ENCODE results near the gene PTCRA. TPM values are rescaled to one million over a fixed set of nuclear protein-coding genes. Genes with fewer than 3 reads are reported as not detected.

The PTCRA gene
- total RNA-seq, 1 donor from 2014 or later, result not detected

DNA sequence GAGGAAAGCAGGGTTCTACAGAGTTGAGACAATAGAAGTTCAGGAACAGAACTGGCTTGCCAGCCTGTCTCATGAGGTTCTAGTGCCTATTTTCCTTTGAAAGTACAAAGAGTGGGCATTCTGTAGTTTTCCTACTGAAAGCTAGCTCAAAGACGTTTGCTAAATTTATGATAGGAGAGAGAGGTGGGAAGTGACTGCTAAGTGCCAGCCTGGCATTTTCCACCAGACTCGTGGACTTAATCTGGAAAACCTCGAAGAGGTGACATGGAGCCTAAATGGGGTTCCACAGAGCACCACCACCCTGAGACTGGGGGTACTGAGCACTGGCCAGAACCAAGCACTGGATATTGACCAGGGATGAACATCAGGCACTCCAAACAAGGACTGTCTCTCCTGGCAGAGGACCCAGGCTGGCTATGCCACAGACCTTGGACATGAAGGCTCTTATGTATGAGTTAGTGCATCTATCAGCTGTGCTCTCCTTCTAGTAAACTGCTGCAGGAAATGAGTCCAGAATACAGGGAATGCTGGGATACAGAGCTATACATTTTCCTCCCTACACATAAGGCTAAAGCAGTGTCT lies 56.0 kb downstream of the PTCRA start:
- no peaks in the 10 kb centered on the region for H3K27me3 ChIP-seq (ENCODE audit: low read depth)
- intact Hi-C loops (cut with micrococcal nuclease), result no loop called here
- H3K9me3 ChIP-seq (replicated peaks), result no peaks in the 10 kb centered on the region
- no peak for DNase-seq
- H3K4me3 ChIP-seq, result no peak overlapping the region
- H3K36me3 ChIP-seq, result peaks cover 47% of the 10 kb centered on the region
- TF ChIP-seq, protein P1, sequence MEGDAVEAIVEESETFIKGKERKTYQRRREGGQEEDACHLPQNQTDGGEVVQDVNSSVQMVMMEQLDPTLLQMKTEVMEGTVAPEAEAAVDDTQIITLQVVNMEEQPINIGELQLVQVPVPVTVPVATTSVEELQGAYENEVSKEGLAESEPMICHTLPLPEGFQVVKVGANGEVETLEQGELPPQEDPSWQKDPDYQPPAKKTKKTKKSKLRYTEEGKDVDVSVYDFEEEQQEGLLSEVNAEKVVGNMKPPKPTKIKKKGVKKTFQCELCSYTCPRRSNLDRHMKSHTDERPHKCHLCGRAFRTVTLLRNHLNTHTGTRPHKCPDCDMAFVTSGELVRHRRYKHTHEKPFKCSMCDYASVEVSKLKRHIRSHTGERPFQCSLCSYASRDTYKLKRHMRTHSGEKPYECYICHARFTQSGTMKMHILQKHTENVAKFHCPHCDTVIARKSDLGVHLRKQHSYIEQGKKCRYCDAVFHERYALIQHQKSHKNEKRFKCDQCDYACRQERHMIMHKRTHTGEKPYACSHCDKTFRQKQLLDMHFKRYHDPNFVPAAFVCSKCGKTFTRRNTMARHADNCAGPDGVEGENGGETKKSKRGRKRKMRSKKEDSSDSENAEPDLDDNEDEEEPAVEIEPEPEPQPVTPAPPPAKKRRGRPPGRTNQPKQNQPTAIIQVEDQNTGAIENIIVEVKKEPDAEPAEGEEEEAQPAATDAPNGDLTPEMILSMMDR (IDR thresholded peaks at IDR 0.05; ENCODE audit: borderline replicate concordance), result no peak
- peaks cover 17% of the 10 kb centered on the region for H3K4me1 ChIP-seq
- H3K27ac ChIP-seq (replicated peaks), result no peak overlapping the region

DNA sequence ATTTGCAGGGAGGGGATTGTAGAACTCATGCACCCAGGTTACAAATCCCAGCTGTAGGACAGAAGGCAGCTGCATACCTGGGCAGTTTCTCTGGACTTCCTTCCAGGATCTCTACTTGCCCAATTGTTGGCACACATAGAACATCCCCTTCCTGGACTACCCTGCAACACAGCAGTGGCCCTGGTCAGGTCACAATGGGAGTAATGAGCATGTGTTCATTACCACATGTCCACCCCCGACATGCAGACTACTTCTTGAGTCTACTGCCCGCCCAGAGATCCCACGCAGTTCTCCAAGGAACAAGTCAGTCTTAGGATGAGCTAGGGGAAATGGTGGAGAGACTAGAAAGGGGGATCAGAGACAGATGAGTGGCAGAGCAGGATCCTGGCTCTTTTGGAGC lies 58.1 kb downstream of the PTCRA start:
- Histone ChIP-seq H3K36me3 (peaks cover 31% of the 10 kb centered on the region), H3K9me3 (replicated peaks) (no peaks in the 10 kb centered on the region), H3K4me1 (peaks cover 38% of the 10 kb centered on the region), H3K27me3 (ENCODE audit: low read depth) (no peaks in the 10 kb centered on the region), H3K27ac (replicated peaks) (no peak overlapping the region), H3K4me3 (no peak overlapping the region)
- DNase-seq, result no peak
- intact Hi-C loops (cut with micrococcal nuclease), result no loop called here
- TF ChIP-seq, protein P1 (IDR thresholded peaks at IDR 0.05; ENCODE audit: borderline replicate concordance), result no peak

DNA sequence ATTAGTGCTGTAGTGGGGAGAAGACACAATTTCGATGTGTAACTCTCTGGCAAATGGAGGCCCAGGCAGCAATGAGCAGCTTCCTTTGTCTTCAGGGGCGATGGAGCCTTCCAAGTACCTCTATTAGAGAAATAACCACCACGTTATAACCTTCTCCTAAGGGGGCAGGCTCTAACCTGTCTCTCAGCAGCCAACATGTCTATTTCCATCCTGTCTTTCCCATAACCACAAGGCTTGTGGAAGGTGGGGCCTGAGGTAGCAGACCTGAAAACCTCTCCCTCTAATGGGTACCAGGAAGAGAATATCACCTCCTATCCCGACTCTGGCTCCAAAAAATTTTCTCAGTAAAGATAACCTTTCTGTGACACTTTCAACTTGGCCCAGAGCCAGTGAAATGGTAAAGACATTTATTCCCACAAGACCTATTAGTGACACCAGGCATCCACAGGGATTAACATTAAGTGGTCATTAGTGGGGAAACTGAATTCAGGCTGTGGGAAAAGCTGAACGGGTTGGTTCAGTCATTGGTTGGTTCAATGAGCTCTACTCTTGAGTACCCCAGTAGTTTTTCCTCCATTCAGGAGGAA lies 59.2 kb downstream of the PTCRA start:
- intact Hi-C loops (cut with micrococcal nuclease), result no loop called here
- H3K4me1 ChIP-seq, result peaks cover 49% of the 10 kb centered on the region
- TF ChIP-seq, protein P1 (IDR thresholded peaks at IDR 0.05; ENCODE audit: borderline replicate concordance), result no peak
- H3K4me3 ChIP-seq, result no peak overlapping the region
- no peaks in the 10 kb centered on the region for H3K9me3 ChIP-seq (replicated peaks)
- no peak overlapping the region for H3K27ac ChIP-seq (replicated peaks)
- peaks cover 20% of the 10 kb centered on the region for H3K36me3 ChIP-seq
- no peaks in the 10 kb centered on the region for H3K27me3 ChIP-seq (ENCODE audit: low read depth)
- DNase-seq, result no peak

Other genes with a start within 250 kb of the PTCRA start
- gene PRPH2, start 193.5 kb upstream of the PTCRA start, total RNA-seq, result 0.63 TPM
- gene TBCC, start 169.9 kb upstream of the PTCRA start, total RNA-seq, result 12.8 TPM
- 12.0 TPM for gene BICRAL, start 134.0 kb upstream of the PTCRA start, total RNA-seq
- gene RPL7L1, start 36.4 kb upstream of the PTCRA start, total RNA-seq, result 42.2 TPM
- gene CNPY3, start 13.4 kb downstream of the PTCRA start, total RNA-seq, result 20.1 TPM
- 0.77 TPM for gene GNMT, start 44.7 kb downstream of the PTCRA start, total RNA-seq
- gene PEX6, start 63.1 kb downstream of the PTCRA start, total RNA-seq, result 28.9 TPM
- 32.7 TPM for gene PPP2R5D, start 68.5 kb downstream of the PTCRA start, total RNA-seq
- 32.6 TPM for gene MEA1, start 97.9 kb downstream of the PTCRA start, total RNA-seq
- 108 TPM for gene KLHDC3, start 98.2 kb downstream of the PTCRA start, total RNA-seq
- 24.8 TPM for gene RRP36, start 105.6 kb downstream of the PTCRA start, total RNA-seq
- 7.0 TPM for gene CUL7, start 137.8 kb downstream of the PTCRA start, total RNA-seq
- 94.9 TPM for gene MRPL2, start 143.4 kb downstream of the PTCRA start, total RNA-seq
- 36.1 TPM for gene KLC4, start 143.6 kb downstream of the PTCRA start, total RNA-seq
- 2.6 TPM for gene PTK7, start 160.3 kb downstream of the PTCRA start, total RNA-seq

Measured in left ventricle myocardium inferior (tissue), 1 donor.